Caco-2 (cell line): ENCODE results near the gene ZNF76. TPM values are rescaled to one million over a fixed set of nuclear protein-coding genes. Genes with fewer than 3 reads are reported as not detected.

Experiments used
- BruUV-seq: library from RNA; stranded (reverse); fragments of 400-500 nt; replicated peaks from 2 replicates; lab custom pipeline; 2021; lab: Mats Ljungman, UMichigan
- CTCF ChIA-PET: fragments of 300-600 bp; sonication (Branson Sonifier 250); formaldehyde crosslinking; loops from one replicate; lab custom pipeline; 2022; ENCODE audit warnings: antibody characterized with exemption; lab: Charles Lee
- POLR2A ChIA-PET: fragments of 300-600 bp; sonication (Branson Sonifier 250); formaldehyde crosslinking; loops from one replicate; lab custom pipeline; 2022; ENCODE audit warnings: antibody characterized with exemption; lab: Charles Lee
- DNase-seq, 2 experiments: peaks; one replicate each; pipeline versions ENCODE4 v3.0.0 to v3.0.0-alpha.2; 2020 to 2022
- H3K27me3 ChIP-seq: replicated peaks from 2 replicates; pipeline ENCODE4 v1.6.0; 2011; ENCODE audit warnings: low read length; ENCODE audit not compliant: control insufficient read depth, insufficient read depth
- H3K36me3 ChIP-seq: 2 replicates; pipeline ENCODE4 v1.5.1; 2011; ENCODE audit warnings: low read length; ENCODE audit not compliant: control insufficient read depth, insufficient read depth
- H3K4me1 ChIP-seq: fragments of 250-450 bp; sonication (Bioruptor Pico); 2 replicates; pipeline ENCODE4 v1.5.1; 2020; ENCODE audit warnings: mild to moderate bottlenecking
- H3K4me3 ChIP-seq: 2 replicates; pipeline ENCODE4 v1.5.1; 2011; ENCODE audit warnings: low read depth, mild to moderate bottlenecking, control low read depth, low read length
- H3K9me3 ChIP-seq: fragments of 250-450 bp; sonication (Bioruptor Pico); 2 replicates; pipeline ENCODE4 v1.5.1; 2020; ENCODE audit warnings: mild to moderate bottlenecking, moderate library complexity
- H3K27ac Mint-ChIP-seq: one replicate; pipeline ENCODE4 v1.8.0; 2022; ENCODE audit warnings: mixed read lengths; ENCODE audit not compliant: unreplicated experiment
- H3K27me3 Mint-ChIP-seq: one replicate; pipeline ENCODE4 v1.8.0; 2022; ENCODE audit warnings: mixed read lengths; ENCODE audit not compliant: insufficient read depth, unreplicated experiment
- H3K36me3 Mint-ChIP-seq: one replicate; pipeline ENCODE4 v1.8.0; 2022; ENCODE audit warnings: mild to moderate bottlenecking, mixed read lengths; ENCODE audit not compliant: insufficient read depth, unreplicated experiment
- H3K4me1 Mint-ChIP-seq: one replicate; pipeline ENCODE4 v1.8.0; 2022; ENCODE audit warnings: low read depth, mixed read lengths; ENCODE audit not compliant: unreplicated experiment
- H3K4me3 Mint-ChIP-seq: one replicate; pipeline ENCODE4 v1.8.0; 2022; ENCODE audit warnings: mild to moderate bottlenecking, moderate library complexity, mixed read lengths; ENCODE audit not compliant: unreplicated experiment
- H3K9me3 Mint-ChIP-seq: one replicate; pipeline ENCODE4 v1.8.0; 2022; ENCODE audit warnings: mixed read lengths; ENCODE audit not compliant: unreplicated experiment
- CTCF ChIP-seq, 2 experiments: fragments of 200-600 bp in 1 of 2; IDR thresholded peaks; 1 replicate in 1 of 2; 2 replicates in 1 of 2; pipeline versions ENCODE4 v1.5.1 to v1.8.0; 2011 to 2022; ENCODE audit warnings: antibody characterized with exemption in 1 of 2, control low read depth in 1 of 2, inconsistent platforms in 1 of 2, low read depth in 1 of 2, low read length in 1 of 2, mild to moderate bottlenecking in 1 of 2, moderate library complexity in 1 of 2; ENCODE audit not compliant: insufficient read depth in 1 of 2, severe bottlenecking in 1 of 2, unreplicated experiment in 1 of 2
- intact Hi-C: fragments of 100-400 bp; cut with micrococcal nuclease; formaldehyde crosslinking; loops from one replicate; pipeline ENCODE4 v1.10.0; 2022; ENCODE audit not compliant: unreplicated experiment
- total RNA-seq: library from RNA; stranded (reverse); gene quantifications from 2 replicates; pipeline ENCODE4 v1.2.3, GENCODE V29; 2022

Gene ZNF76
- total RNA-seq, 1 experiment from 2014 or later, result 22.7 TPM

- Histone ChIP-seq H3K4me1 (no peaks in the 10 kb centered on the region), H3K36me3 (no peaks in the 10 kb centered on the region; the same call in 1 of the 2 replicates), H3K4me3 (no peak overlapping the region), H3K9me3 (no peaks in the 10 kb centered on the region), H3K27me3 (no peaks in the 10 kb centered on the region)
- Mint-ChIP-seq H3K9me3 (no peaks in the 10 kb centered on the region), H3K27ac (peak overlapping the region; percentile 3), H3K27me3 (no peaks in the 10 kb centered on the region), H3K36me3 (no peaks in the 10 kb centered on the region), H3K4me3 (no peak overlapping the region), H3K4me1 (no peaks in the 10 kb centered on the region)
- DNase-seq, result no peak
- CTCF ChIA-PET, result no interaction called here
- intact Hi-C loops, result no loop called here
- TF ChIP-seq CTCF (IDR thresholded peaks at IDR 0.05; ENCODE audit: insufficient read depth in 1 of 2, low read depth in 1 of 2, low read length in 1 of 2, severe bottlenecking in 1 of 2, unreplicated experiment in 1 of 2), result no peak
- POLR2A ChIA-PET, result no interaction called here
- BruUV-seq, result no TSS peak
Observed at GRCh38 chr6:35247642-35248231, 11.8 kb upstream of the ZNF76 start.

GRCh38 chr6:35248300-35248699, 11.2 kb upstream of the ZNF76 start:
- Histone ChIP-seq H3K36me3 (no peaks in the 10 kb centered on the region; the same call in 1 of the 2 replicates), H3K4me1 (no peaks in the 10 kb centered on the region), H3K4me3 (no peak overlapping the region), H3K9me3 (no peaks in the 10 kb centered on the region), H3K27me3 (no peaks in the 10 kb centered on the region)
- no peak for TF ChIP-seq CTCF (IDR thresholded peaks at IDR 0.05; ENCODE audit: insufficient read depth in 1 of 2, low read depth in 1 of 2, low read length in 1 of 2, severe bottlenecking in 1 of 2, unreplicated experiment in 1 of 2)
- intact Hi-C loops, result no loop called here
- Mint-ChIP-seq H3K27me3 (no peaks in the 10 kb centered on the region), H3K4me1 (no peaks in the 10 kb centered on the region), H3K27ac (peak overlapping the region; percentile 3), H3K9me3 (no peaks in the 10 kb centered on the region), H3K36me3 (no peaks in the 10 kb centered on the region), H3K4me3 (no peak overlapping the region)
- POLR2A ChIA-PET, result no interaction called here
- no peak for DNase-seq
- no TSS peak for BruUV-seq
- CTCF ChIA-PET, result no interaction called here

- ChIA-PET POLR2A (no interaction called here), CTCF (interaction anchor here (0.7 kb wide), 1 partner anchor 10 kb away, joined by 4 read pairs; the partner anchor contains the start of gene ZNF76)
- H3K4me1 ChIP-seq, result no peaks in the 10 kb centered on the region
- intact Hi-C loops, result no loop called here
- no peak overlapping the region for H3K4me3 ChIP-seq
- no TSS peak for BruUV-seq
- H3K9me3 ChIP-seq, result no peaks in the 10 kb centered on the region
- no peak overlapping the region for H3K4me3 Mint-ChIP-seq
- no peak for DNase-seq
- no peak overlapping the region for H3K27ac Mint-ChIP-seq
- no peak for TF ChIP-seq CTCF (IDR thresholded peaks at IDR 0.05; ENCODE audit: insufficient read depth in 1 of 2, low read depth in 1 of 2, low read length in 1 of 2, severe bottlenecking in 1 of 2, unreplicated experiment in 1 of 2)
- H3K27me3 ChIP-seq, result no peaks in the 10 kb centered on the region
- no peaks in the 10 kb centered on the region for H3K9me3 Mint-ChIP-seq
- H3K27me3 Mint-ChIP-seq, result no peaks in the 10 kb centered on the region
- H3K4me1 Mint-ChIP-seq, result no peaks in the 10 kb centered on the region
- no peaks in the 10 kb centered on the region for H3K36me3 Mint-ChIP-seq
- no peaks in the 10 kb centered on the region; the same call in 1 of the 2 replicates for H3K36me3 ChIP-seq
Observed at GRCh38 chr6:35248965-35249364, 10.6 kb upstream of the ZNF76 start.
